SIG-M5 treated with dmso at 0.1 percent for 504 hours (cell line): ENCODE measurements around the gene SULT1B1.

Experiments used
- DNase-seq: peaks from one replicate; lab custom pipeline; 2025; ENCODE audit not compliant: unreplicated experiment; lab: John Stamatoyannopoulos, UW

SULT1B1 gene

GRCh38 chr4:69750346-69750745 lies 10.1 kb downstream of the SULT1B1 start:
- DNase-seq = no peak

GRCh38 chr4:69749771-69750170 lies 10.6 kb downstream of the SULT1B1 start:
- DNase-seq = peak; percentile 79

GRCh38 chr4:69748173-69748572 lies 12.2 kb downstream of the SULT1B1 start:
- peak; percentile 11 for DNase-seq

GRCh38 chr4:69744157-69744478 lies 16.3 kb downstream of the SULT1B1 start:
- no peak for DNase-seq

- no peak for DNase-seq
Measured at GRCh38 chr4:69743476-69744156, 16.8 kb downstream of the SULT1B1 start.

- DNase-seq = no peak
Measured at GRCh38 chr4:69742596-69742995, 17.8 kb downstream of the SULT1B1 start.

- DNase-seq = no peak
Measured at GRCh38 chr4:69738872-69739271, 21.5 kb downstream of the SULT1B1 start.

- no peak for DNase-seq
Measured at GRCh38 chr4:69735119-69735518, 25.3 kb downstream of the SULT1B1 start.

GRCh38 chr4:69731847-69732246 lies 28.6 kb downstream of the SULT1B1 start:
- DNase-seq = no peak

GRCh38 chr4:69731241-69731640 lies 29.2 kb downstream of the SULT1B1 start:
- no peak for DNase-seq

- no peak for DNase-seq
Measured at GRCh38 chr4:69730002-69730401, 30.4 kb downstream of the SULT1B1 start.

GRCh38 chr4:69727926-69728325 lies 32.5 kb downstream of the SULT1B1 start:
- DNase-seq = no peak

- DNase-seq = no peak
Measured at GRCh38 chr4:69727426-69727825, 33.0 kb downstream of the SULT1B1 start.

GRCh38 chr4:69726971-69727370 lies 33.4 kb downstream of the SULT1B1 start:
- no peak for DNase-seq

- DNase-seq = peak; percentile 42
Measured at GRCh38 chr4:69718396-69719271, 41.8 kb downstream of the SULT1B1 start.

GRCh38 chr4:69717778-69718177 lies 42.6 kb downstream of the SULT1B1 start:
- no peak for DNase-seq

GRCh38 chr4:69716654-69717053 lies 43.8 kb downstream of the SULT1B1 start:
- DNase-seq = no peak

GRCh38 chr4:69714086-69714485 lies 46.3 kb downstream of the SULT1B1 start:
- DNase-seq = no peak

GRCh38 chr4:69713593-69713992 lies 46.8 kb downstream of the SULT1B1 start:
- peak; percentile 62 for DNase-seq

- no peak for DNase-seq
Measured at GRCh38 chr4:69710580-69710979, 49.8 kb downstream of the SULT1B1 start.

- no peak for DNase-seq
Measured at GRCh38 chr4:69708211-69708610, 52.2 kb downstream of the SULT1B1 start.

- no peak for DNase-seq
Measured at GRCh38 chr4:69707807-69708206, 52.6 kb downstream of the SULT1B1 start.
